ENCODE data around the gene PRM2.
A peak's percentile ranks its signal among the peaks of the same experiment; 100 is the strongest.
"Not testable (repeated sequence)": the region's sequence is repeated elsewhere in the genome, so short reads cannot be mapped to it uniquely, and the experiment has no call there.

The PRM2 gene

GRCh38 chr16:11300560-11300892, 24.2 kb upstream of the PRM2 start:
- no peak for TF ChIP-seq SPI1 (IDR thresholded peaks at IDR 0.05; ENCODE audit: borderline replicate concordance, low read depth)
- TF ChIP-seq REST (IDR thresholded peaks at IDR 0.05; ENCODE audit: insufficient replicate concordance, low read depth), result no peak
- TF ChIP-seq POLR2AphosphoS5 (IDR thresholded peaks at IDR 0.05; ENCODE audit: low read depth), result no peak
- no peak for TF ChIP-seq CTCF (IDR thresholded peaks at IDR 0.05; ENCODE audit: insufficient read depth, low read length)
- TF ChIP-seq GABPA (IDR thresholded peaks at IDR 0.05; ENCODE audit: low read depth), result no peak
- H3K27me3 ChIP-seq (ENCODE audit: insufficient read depth, poor library complexity, severe bottlenecking), result no peaks in the 10 kb centered on the region
- H3K27ac ChIP-seq (replicated peaks), result no peak overlapping the region
- no peak for DNase-seq (ENCODE audit: low read depth in 1 of 2, low spot score in 1 of 2)
- H3K4me3 ChIP-seq (replicated peaks; ENCODE audit: insufficient read depth, low read length), result no peak overlapping the region

- no peak overlapping the region for H3K4me3 ChIP-seq (replicated peaks; ENCODE audit: insufficient read depth, low read length)
- H3K27ac ChIP-seq (replicated peaks), result no peak overlapping the region
- DNase-seq (ENCODE audit: low read depth in 1 of 2, low spot score in 1 of 2), result no peak
- no peaks in the 10 kb centered on the region for H3K27me3 ChIP-seq (ENCODE audit: insufficient read depth, poor library complexity, severe bottlenecking)
- TF ChIP-seq SPI1 (IDR thresholded peaks at IDR 0.05; ENCODE audit: borderline replicate concordance, low read depth), result no peak
- TF ChIP-seq REST (IDR thresholded peaks at IDR 0.05; ENCODE audit: insufficient replicate concordance, low read depth), result no peak
- TF ChIP-seq GABPA (IDR thresholded peaks at IDR 0.05; ENCODE audit: low read depth), result no peak
- no peak for TF ChIP-seq POLR2AphosphoS5 (IDR thresholded peaks at IDR 0.05; ENCODE audit: low read depth)
- TF ChIP-seq CTCF (IDR thresholded peaks at IDR 0.05; ENCODE audit: insufficient read depth, low read length), result no peak
Observed at GRCh38 chr16:11299865-11300559, 23.7 kb upstream of the PRM2 start.

- H3K27me3 ChIP-seq (ENCODE audit: insufficient read depth, poor library complexity, severe bottlenecking); H3K4me3 ChIP-seq (replicated peaks; ENCODE audit: insufficient read depth, low read length): not testable (repeated sequence)
- peak overlapping the region; percentile 79 for H3K27ac ChIP-seq (replicated peaks)
- DNase-seq (ENCODE audit: low read depth in 1 of 2, low spot score in 1 of 2), result peak in 1 of 2 experiments; percentile 43
Observed at GRCh38 chr16:11298950-11299547, 22.8 kb upstream of the PRM2 start.

GRCh38 chr16:11298143-11298900, 22.0 kb upstream of the PRM2 start:
- Histone ChIP-seq H3K4me3 (replicated peaks; ENCODE audit: insufficient read depth, low read length) (no peak overlapping the region), H3K27ac (replicated peaks) (peak overlapping the region; percentile 79), H3K27me3 (ENCODE audit: insufficient read depth, poor library complexity, severe bottlenecking) (no peaks in the 10 kb centered on the region)
- no peak for TF ChIP-seq SPI1 (IDR thresholded peaks at IDR 0.05; ENCODE audit: borderline replicate concordance, low read depth)
- no peak for TF ChIP-seq REST (IDR thresholded peaks at IDR 0.05; ENCODE audit: insufficient replicate concordance, low read depth)
- TF ChIP-seq POLR2AphosphoS5 (IDR thresholded peaks at IDR 0.05; ENCODE audit: low read depth), result no peak
- TF ChIP-seq GABPA (IDR thresholded peaks at IDR 0.05; ENCODE audit: low read depth), result no peak
- TF ChIP-seq CTCF (IDR thresholded peaks at IDR 0.05; ENCODE audit: insufficient read depth, low read length), result no peak
- DNase-seq (ENCODE audit: low read depth in 1 of 2, low spot score in 1 of 2), result peak in 1 of 2 experiments; percentile 49

Data from HL-60 (cell line).